ENCODE results near the gene NKAPL.
"Not testable (repeated sequence)": the region's sequence is repeated elsewhere in the genome, so short reads cannot be mapped to it uniquely, and the experiment has no call there.

The NKAPL gene

DNA sequence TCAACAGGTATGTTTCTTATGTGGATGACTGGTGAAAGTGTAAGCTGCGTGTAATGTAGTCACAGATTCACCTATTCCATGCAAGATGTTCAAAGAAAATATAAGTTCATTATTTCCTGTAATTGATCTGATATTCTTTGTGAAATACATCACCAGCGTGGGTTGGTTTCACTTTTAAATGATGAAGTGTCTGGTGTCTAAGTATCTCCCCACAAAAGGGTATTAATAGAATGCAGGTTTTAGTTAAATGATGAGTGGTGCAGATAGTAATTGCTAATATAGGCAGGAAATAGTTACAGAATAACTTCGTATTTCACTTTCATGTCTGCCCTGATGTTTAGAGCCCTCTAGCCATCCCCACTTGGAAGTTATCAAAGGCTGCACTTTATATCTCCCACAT, 44.5 kb downstream of the NKAPL start:
- DNase-seq, result no peak

GRCh38 chr6:28306363-28306762, 47.3 kb downstream of the NKAPL start:
- DNase-seq, result not testable (repeated sequence)

All from stimulated activated naive CD4-positive, alpha-beta T cell treated with Interleukin-2 at 50 U/mL for 16 hours (primary cell).